Stimulated activated naive CD8-positive, alpha-beta T cell treated with anti-CD3 and anti-CD28 coated beads, Interleukin-15, Interleukin-2, amounts not matched to agents 100 ng/mL and 50 ng/mL, for 24 hours (primary cell): ENCODE measurements around the gene PFAS.
"Not testable (repeated sequence)": the region's sequence is repeated elsewhere in the genome, so short reads cannot be mapped to it uniquely, and the experiment has no call there.

Source experiments
- H3K27ac Mint-ChIP-seq: one replicate; pipeline ENCODE4 v1.8.0; 2021; ENCODE audit warnings: mild to moderate bottlenecking, mixed read lengths
- H3K27me3 Mint-ChIP-seq: one replicate; pipeline ENCODE4 v1.8.0; 2021; ENCODE audit warnings: mixed read lengths
- H3K36me3 Mint-ChIP-seq: one replicate; pipeline ENCODE4 v1.8.0; 2021; ENCODE audit warnings: low read depth, mixed read lengths
- H3K4me1 Mint-ChIP-seq: one replicate; pipeline ENCODE4 v1.8.0; 2021; ENCODE audit warnings: low read depth, mixed read lengths
- H3K4me3 Mint-ChIP-seq: one replicate; pipeline ENCODE4 v1.8.0; 2021; ENCODE audit warnings: mild to moderate bottlenecking, mixed read lengths
- H3K9me3 Mint-ChIP-seq: one replicate; pipeline ENCODE4 v1.8.0; 2021; ENCODE audit warnings: mixed read lengths

PFAS gene, protein sequence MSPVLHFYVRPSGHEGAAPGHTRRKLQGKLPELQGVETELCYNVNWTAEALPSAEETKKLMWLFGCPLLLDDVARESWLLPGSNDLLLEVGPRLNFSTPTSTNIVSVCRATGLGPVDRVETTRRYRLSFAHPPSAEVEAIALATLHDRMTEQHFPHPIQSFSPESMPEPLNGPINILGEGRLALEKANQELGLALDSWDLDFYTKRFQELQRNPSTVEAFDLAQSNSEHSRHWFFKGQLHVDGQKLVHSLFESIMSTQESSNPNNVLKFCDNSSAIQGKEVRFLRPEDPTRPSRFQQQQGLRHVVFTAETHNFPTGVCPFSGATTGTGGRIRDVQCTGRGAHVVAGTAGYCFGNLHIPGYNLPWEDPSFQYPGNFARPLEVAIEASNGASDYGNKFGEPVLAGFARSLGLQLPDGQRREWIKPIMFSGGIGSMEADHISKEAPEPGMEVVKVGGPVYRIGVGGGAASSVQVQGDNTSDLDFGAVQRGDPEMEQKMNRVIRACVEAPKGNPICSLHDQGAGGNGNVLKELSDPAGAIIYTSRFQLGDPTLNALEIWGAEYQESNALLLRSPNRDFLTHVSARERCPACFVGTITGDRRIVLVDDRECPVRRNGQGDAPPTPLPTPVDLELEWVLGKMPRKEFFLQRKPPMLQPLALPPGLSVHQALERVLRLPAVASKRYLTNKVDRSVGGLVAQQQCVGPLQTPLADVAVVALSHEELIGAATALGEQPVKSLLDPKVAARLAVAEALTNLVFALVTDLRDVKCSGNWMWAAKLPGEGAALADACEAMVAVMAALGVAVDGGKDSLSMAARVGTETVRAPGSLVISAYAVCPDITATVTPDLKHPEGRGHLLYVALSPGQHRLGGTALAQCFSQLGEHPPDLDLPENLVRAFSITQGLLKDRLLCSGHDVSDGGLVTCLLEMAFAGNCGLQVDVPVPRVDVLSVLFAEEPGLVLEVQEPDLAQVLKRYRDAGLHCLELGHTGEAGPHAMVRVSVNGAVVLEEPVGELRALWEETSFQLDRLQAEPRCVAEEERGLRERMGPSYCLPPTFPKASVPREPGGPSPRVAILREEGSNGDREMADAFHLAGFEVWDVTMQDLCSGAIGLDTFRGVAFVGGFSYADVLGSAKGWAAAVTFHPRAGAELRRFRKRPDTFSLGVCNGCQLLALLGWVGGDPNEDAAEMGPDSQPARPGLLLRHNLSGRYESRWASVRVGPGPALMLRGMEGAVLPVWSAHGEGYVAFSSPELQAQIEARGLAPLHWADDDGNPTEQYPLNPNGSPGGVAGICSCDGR (N-terminal part only)

GRCh38 chr17:8248751-8249607, at the start of gene PFAS:
Gene PFAS, plus strand, starts transcription at chr17:8249289. Its CDS starts 4,649 bp downstream, at chr17:8253938.
- H3K36me3 Mint-ChIP-seq: peaks cover 41% of the 10 kb centered on the region
- peaks cover 39% of the 10 kb centered on the region for H3K4me1 Mint-ChIP-seq
- peak within 1 kb of the TSS; percentile 98 for H3K4me3 Mint-ChIP-seq
- no peaks in the 10 kb centered on the region for H3K27me3 Mint-ChIP-seq
- peak within 1 kb of the TSS; percentile 100 for H3K27ac Mint-ChIP-seq
- H3K9me3 Mint-ChIP-seq: no peaks in the 10 kb centered on the region

- Mint-ChIP-seq H3K9me3 (no peaks in the 10 kb centered on the region), H3K4me3 (no peak overlapping the region), H3K27me3 (no peaks in the 10 kb centered on the region), H3K27ac (no peak overlapping the region), H3K4me1 (peaks cover 24% of the 10 kb centered on the region), H3K36me3 (peaks cover 52% of the 10 kb centered on the region)
Observed at GRCh38 chr17:8204761-8205555, 44.1 kb upstream of the PFAS start.

DNA sequence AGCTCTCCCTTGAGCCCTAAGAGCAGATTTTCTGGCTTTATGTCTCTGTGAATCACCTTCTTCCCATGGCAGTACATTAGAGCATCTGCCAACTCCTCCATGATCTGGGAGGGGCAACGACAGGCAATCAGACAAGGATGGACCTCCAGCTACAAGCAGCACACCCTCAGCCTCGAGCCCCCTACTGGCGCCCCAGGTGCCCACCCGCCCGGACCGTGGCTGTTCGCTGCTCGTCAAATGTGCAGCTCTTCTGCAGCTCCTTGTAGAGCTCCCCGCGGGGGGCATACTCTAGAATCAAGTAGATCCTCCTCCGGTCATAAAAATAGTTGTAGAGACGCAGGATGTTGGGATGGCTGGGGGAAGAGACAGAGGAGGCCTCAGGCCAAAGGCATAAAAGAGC, 42.6 kb upstream of the PFAS start:
- Mint-ChIP-seq H3K27me3 (no peaks in the 10 kb centered on the region), H3K36me3 (peaks cover 53% of the 10 kb centered on the region), H3K4me1 (peaks cover 27% of the 10 kb centered on the region), H3K4me3 (no peak overlapping the region), H3K27ac (no peak overlapping the region), H3K9me3 (no peaks in the 10 kb centered on the region)

DNA sequence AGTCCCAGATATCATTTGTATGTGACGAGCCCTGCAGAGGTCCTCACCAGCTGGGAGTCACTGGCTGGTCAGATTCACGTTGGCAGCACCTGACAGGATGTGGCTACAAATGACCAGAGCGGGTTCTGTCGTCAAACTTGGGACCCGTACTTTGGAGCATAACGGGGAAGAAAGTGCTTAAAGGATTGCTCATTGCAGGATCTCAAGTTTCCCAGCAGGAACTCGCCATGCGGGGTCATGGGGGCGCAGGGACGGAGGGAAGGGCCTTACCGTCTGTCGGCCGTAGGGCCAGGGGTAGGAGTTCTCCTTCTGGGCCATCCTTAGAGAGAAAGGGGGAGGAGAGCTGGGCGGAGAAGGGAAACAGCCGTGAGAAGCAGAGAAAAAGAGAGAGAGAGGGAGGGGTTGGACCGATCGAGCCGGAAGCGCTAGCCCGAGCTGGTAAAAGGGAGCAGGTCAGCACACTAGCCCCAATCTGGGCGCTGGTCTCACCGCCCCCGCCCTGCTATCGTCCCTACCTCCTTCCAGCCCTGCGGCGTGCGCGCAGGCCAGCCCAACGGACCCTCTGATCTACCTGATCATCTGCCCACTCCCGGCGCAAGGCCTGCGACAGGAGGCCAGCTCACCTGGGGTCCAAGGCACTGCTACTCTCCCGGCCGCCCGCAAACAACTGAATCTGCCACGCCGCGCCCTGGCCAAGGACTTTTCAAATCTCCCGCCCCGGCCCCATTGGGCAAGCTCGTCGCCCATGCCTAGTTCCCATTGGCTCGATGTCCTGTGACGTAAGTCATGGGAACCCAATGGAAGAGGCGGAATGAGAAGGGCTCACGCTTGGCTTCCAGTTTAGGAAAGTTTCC, 39.0 kb upstream of the PFAS start, which contains the start of gene AURKB:
Gene AURKB (minus strand): TSS at position 669 of the 854 bp plus-strand sequence. CDS start 351 bp downstream, at position 318.
- Mint-ChIP-seq H3K27ac (peak within 1 kb of the TSS; percentile 85), H3K4me3 (peak within 1 kb of the TSS; percentile 94), H3K4me1 (peaks cover 28% of the 10 kb centered on the region), H3K36me3 (peaks cover 33% of the 10 kb centered on the region), H3K9me3 (no peaks in the 10 kb centered on the region), H3K27me3 (no peaks in the 10 kb centered on the region)

GRCh38 chr17:8210761-8211458, 38.2 kb upstream of the PFAS start:
- Mint-ChIP-seq H3K4me1 (peaks cover 28% of the 10 kb centered on the region), H3K27me3 (no peaks in the 10 kb centered on the region), H3K9me3 (no peaks in the 10 kb centered on the region), H3K27ac (peak overlapping the region; percentile 85), H3K4me3 (peak overlapping the region; percentile 94), H3K36me3 (peaks cover 28% of the 10 kb centered on the region)

- H3K9me3 Mint-ChIP-seq: no peaks in the 10 kb centered on the region
- no peaks in the 10 kb centered on the region for H3K27me3 Mint-ChIP-seq
- peaks cover 15% of the 10 kb centered on the region for H3K36me3 Mint-ChIP-seq
- H3K4me1 Mint-ChIP-seq: peaks cover 18% of the 10 kb centered on the region
- no peak overlapping the region for H3K4me3 Mint-ChIP-seq
- H3K27ac Mint-ChIP-seq: no peak overlapping the region
Observed at GRCh38 chr17:8212312-8213180, 36.5 kb upstream of the PFAS start.

- peaks cover 18% of the 10 kb centered on the region for H3K4me1 Mint-ChIP-seq
- H3K27me3 Mint-ChIP-seq, H3K27ac Mint-ChIP-seq, H3K9me3 Mint-ChIP-seq, H3K4me3 Mint-ChIP-seq, H3K36me3 Mint-ChIP-seq: not testable (repeated sequence)
Observed at GRCh38 chr17:8214000-8214399, 35.1 kb upstream of the PFAS start.

- no peaks in the 10 kb centered on the region for H3K9me3 Mint-ChIP-seq
- H3K27ac Mint-ChIP-seq: peak overlapping the region; percentile 99
- peaks cover 12% of the 10 kb centered on the region for H3K36me3 Mint-ChIP-seq
- H3K4me3 Mint-ChIP-seq: peak overlapping the region; percentile 97
- H3K4me1 Mint-ChIP-seq: peaks cover 49% of the 10 kb centered on the region
- peaks cover 7% of the 10 kb centered on the region for H3K27me3 Mint-ChIP-seq
Observed at GRCh38 chr17:8220783-8221662, 28.1 kb upstream of the PFAS start.

GRCh38 chr17:8221663-8222379, 27.3 kb upstream of the PFAS start:
- Mint-ChIP-seq H3K36me3 (peaks cover 20% of the 10 kb centered on the region), H3K27me3 (peaks cover 13% of the 10 kb centered on the region), H3K27ac (peak overlapping the region; percentile 99), H3K9me3 (no peaks in the 10 kb centered on the region), H3K4me1 (peaks cover 57% of the 10 kb centered on the region), H3K4me3 (peak overlapping the region; percentile 97)

DNA sequence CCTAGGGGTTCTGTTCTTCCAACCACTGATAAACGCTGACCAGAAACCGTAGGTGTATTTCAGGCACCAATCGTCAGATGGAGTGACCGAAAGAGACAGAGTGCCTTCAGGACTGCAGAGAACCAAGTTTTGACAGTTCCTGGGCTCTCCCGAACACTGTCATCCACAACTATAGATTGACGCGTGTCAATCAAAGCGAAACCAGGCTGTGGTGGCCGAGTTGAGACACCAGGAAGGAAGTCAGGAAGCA, 26.8 kb upstream of the PFAS start:
- peaks cover 24% of the 10 kb centered on the region for H3K36me3 Mint-ChIP-seq
- H3K27ac Mint-ChIP-seq: peak overlapping the region; percentile 99
- H3K4me1 Mint-ChIP-seq: peaks cover 61% of the 10 kb centered on the region
- no peaks in the 10 kb centered on the region for H3K9me3 Mint-ChIP-seq
- H3K4me3 Mint-ChIP-seq: peak overlapping the region; percentile 97
- H3K27me3 Mint-ChIP-seq: peaks cover 13% of the 10 kb centered on the region
